Measurements from ENCODE around the gene B4GALT5.

The B4GALT5 gene

GRCh38 chr20:49690899-49691620 lies 22.6 kb downstream of the B4GALT5 start:
- TF ChIP-seq CTCF (IDR thresholded peaks at IDR 0.05; ENCODE audit: extremely low read depth, missing control alignments), result no peak
- no peak for DNase-seq (ENCODE audit: low spot score)

- DNase-seq (ENCODE audit: low spot score), result no peak
Measured at GRCh38 chr20:49687595-49688567, 25.8 kb downstream of the B4GALT5 start.

GRCh38 chr20:49685809-49686208 lies 27.9 kb downstream of the B4GALT5 start:
- TF ChIP-seq CTCF (IDR thresholded peaks at IDR 0.05; ENCODE audit: extremely low read depth, missing control alignments), result no peak
- DNase-seq (ENCODE audit: low spot score), result no peak

More at GRCh38 chr20:49687595-49688567, 25.8 kb downstream of the B4GALT5 start:
- no peak for TF ChIP-seq CTCF (IDR thresholded peaks at IDR 0.05; ENCODE audit: extremely low read depth, missing control alignments)

GRCh38 chr20:49685161-49685601 lies 28.5 kb downstream of the B4GALT5 start:
- DNase-seq (ENCODE audit: low spot score), result no peak
- TF ChIP-seq CTCF (IDR thresholded peaks at IDR 0.05; ENCODE audit: extremely low read depth, missing control alignments), result no peak

- no peak for TF ChIP-seq CTCF (IDR thresholded peaks at IDR 0.05; ENCODE audit: extremely low read depth, missing control alignments)
- no peak for DNase-seq (ENCODE audit: low spot score)
Measured at GRCh38 chr20:49684335-49684997, 29.2 kb downstream of the B4GALT5 start.

GRCh38 chr20:49682798-49683197 lies 30.9 kb downstream of the B4GALT5 start:
- no peak for DNase-seq (ENCODE audit: low spot score)
- TF ChIP-seq CTCF (IDR thresholded peaks at IDR 0.05; ENCODE audit: extremely low read depth, missing control alignments), result no peak
